Stomach (tissue), 4 donors: Measurements from ENCODE around the gene NME4.
"Not testable (repeated sequence)": the region's sequence is repeated elsewhere in the genome, so short reads cannot be mapped to it uniquely, and the experiment has no call there.

ENCODE experiments used
- EP300 ChIP-seq: sonication (generic); formaldehyde crosslinking; IDR thresholded peaks from one replicate; pipeline ENCODE4 v1.6.1; 2017; ENCODE audit warnings: antibody characterized with exemption
- POLR2A ChIP-seq, 4 donors: fragments of 450-650 bp; IDR thresholded peaks; one replicate each; pipeline ENCODE4 v1.6.1; 2016; ENCODE audit warnings: antibody characterized with exemption in 4 of 4, control low read depth in 2 of 4, mild to moderate bottlenecking in 1 of 4, moderate library complexity in 1 of 4
- POLR2AphosphoS5 ChIP-seq, 3 donors: sonication (generic); formaldehyde crosslinking; IDR thresholded peaks; one replicate each; pipeline ENCODE4 v1.6.1; 2016; ENCODE audit warnings: antibody characterized with exemption in 3 of 3
- TF ChIP-seq, protein P1 (sequence below), 7 experiments: fragments of 450-650 bp in 4 of 7; fragments of 200-600 bp in 3 of 7; sonication (generic) in 3 of 7; IDR thresholded peaks; one replicate each; pipeline ENCODE4 v1.5.1; 2016 to 2019; ENCODE audit warnings: antibody characterized with exemption in 7 of 7, control low read depth in 2 of 7, mild to moderate bottlenecking in 1 of 7

DNA sequence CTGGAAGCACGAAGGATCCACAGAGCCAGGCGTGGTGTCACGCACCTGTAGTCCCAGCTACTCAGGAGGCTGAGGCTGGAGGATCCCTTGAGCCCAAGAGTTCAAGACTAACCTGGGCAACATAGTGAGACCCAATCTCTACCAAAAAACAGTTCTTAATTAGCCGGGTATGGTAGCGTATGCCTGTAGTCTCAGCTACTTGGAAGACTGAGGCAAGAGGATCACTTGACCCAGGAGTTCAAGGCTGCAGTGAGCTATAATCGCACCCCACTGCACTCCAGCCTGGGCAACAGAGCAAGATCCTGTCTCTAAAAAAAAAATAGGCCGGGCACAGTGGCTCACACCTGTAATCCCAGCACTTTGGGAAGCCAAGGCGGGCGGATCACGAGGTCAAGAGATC is 48.5 kb upstream of the NME4 start:
- TF ChIP-seq POLR2A (IDR thresholded peaks at IDR 0.05); EP300; POLR2AphosphoS5 (IDR thresholded peaks at IDR 0.05): not testable (repeated sequence)
- TF ChIP-seq, protein P1, sequence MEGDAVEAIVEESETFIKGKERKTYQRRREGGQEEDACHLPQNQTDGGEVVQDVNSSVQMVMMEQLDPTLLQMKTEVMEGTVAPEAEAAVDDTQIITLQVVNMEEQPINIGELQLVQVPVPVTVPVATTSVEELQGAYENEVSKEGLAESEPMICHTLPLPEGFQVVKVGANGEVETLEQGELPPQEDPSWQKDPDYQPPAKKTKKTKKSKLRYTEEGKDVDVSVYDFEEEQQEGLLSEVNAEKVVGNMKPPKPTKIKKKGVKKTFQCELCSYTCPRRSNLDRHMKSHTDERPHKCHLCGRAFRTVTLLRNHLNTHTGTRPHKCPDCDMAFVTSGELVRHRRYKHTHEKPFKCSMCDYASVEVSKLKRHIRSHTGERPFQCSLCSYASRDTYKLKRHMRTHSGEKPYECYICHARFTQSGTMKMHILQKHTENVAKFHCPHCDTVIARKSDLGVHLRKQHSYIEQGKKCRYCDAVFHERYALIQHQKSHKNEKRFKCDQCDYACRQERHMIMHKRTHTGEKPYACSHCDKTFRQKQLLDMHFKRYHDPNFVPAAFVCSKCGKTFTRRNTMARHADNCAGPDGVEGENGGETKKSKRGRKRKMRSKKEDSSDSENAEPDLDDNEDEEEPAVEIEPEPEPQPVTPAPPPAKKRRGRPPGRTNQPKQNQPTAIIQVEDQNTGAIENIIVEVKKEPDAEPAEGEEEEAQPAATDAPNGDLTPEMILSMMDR (IDR thresholded peaks at IDR 0.05), result not testable (repeated sequence)
